Neural progenitor cell (in vitro differentiated cells): ENCODE results near the gene ADCY5.

Experiments used
- CTCF ChIP-seq: fragments of 200-600 bp; sonication (generic); IDR thresholded peaks from 2 replicates; pipeline ENCODE4 v1.5.1; 2017; ENCODE audit warnings: antibody characterized with exemption, mild to moderate bottlenecking
- EZH2 ChIP-seq: fragments of 200-600 bp; sonication (generic); IDR thresholded peaks from 2 replicates; pipeline ENCODE4 v1.6.1; 2017; ENCODE audit warnings: antibody characterized with exemption, mild to moderate bottlenecking, moderate library complexity

- TF ChIP-seq EZH2 (no peak), CTCF (no peak)
Measured at GRCh38 chr3:123353850-123354233, 95.0 kb downstream of the ADCY5 start.
